Measurements from ENCODE around the gene SMAD4. TPM values are rescaled to one million over a fixed set of nuclear protein-coding genes. Genes with fewer than 3 reads are reported as not detected.

Gene SMAD4
- total RNA-seq, 1 experiment from 2014 or later = 96.7 TPM

DNA sequence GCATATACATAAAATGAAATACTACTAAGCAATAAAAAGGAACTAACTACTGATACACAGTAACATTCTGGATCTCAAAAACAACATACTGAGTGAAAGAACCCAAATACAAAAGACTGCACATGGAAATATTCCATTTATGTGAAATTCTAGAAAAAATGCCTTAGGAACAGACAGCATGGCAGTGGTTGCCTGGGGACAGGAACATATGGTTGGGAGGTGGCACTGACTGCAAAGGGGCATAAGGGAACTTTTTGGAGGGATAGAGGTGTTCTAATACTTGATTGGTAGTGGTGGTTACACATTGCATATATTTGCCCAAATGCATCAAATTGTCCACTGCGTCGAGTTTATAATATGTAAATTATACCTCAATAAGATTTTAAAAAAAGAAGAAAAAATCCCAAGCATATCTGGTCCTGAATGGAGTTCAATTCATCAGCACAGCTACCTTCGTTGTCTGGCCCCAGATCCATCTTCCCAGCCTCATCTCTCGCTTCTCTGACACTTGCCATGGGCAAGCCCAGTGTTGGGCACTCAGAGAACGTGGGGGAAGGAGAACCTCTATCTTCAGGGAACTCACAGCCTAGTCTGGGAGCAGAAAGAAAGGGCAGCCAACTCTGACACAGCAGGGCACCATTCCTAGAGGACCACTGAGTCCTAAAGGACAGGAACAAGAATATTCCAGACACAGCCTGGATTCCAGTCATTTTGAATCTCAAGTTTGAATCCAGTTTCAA is 8.6 kb upstream of the SMAD4 start:
- CTCF ChIA-PET = no interaction called here
- H3K9me3 Mint-ChIP-seq (ENCODE audit: low read depth, unreplicated experiment) = no peaks in the 10 kb centered on the region
- TF ChIP-seq, protein P1, sequence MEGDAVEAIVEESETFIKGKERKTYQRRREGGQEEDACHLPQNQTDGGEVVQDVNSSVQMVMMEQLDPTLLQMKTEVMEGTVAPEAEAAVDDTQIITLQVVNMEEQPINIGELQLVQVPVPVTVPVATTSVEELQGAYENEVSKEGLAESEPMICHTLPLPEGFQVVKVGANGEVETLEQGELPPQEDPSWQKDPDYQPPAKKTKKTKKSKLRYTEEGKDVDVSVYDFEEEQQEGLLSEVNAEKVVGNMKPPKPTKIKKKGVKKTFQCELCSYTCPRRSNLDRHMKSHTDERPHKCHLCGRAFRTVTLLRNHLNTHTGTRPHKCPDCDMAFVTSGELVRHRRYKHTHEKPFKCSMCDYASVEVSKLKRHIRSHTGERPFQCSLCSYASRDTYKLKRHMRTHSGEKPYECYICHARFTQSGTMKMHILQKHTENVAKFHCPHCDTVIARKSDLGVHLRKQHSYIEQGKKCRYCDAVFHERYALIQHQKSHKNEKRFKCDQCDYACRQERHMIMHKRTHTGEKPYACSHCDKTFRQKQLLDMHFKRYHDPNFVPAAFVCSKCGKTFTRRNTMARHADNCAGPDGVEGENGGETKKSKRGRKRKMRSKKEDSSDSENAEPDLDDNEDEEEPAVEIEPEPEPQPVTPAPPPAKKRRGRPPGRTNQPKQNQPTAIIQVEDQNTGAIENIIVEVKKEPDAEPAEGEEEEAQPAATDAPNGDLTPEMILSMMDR (IDR thresholded peaks at IDR 0.05; ENCODE audit: unreplicated experiment) = no peak
- no peak overlapping the region for H3K4me3 Mint-ChIP-seq (ENCODE audit: low read depth, unreplicated experiment)
- DNase-seq = no peak
- no peaks in the 10 kb centered on the region for H3K4me1 Mint-ChIP-seq (ENCODE audit: low read depth, unreplicated experiment)
- H3K27ac Mint-ChIP-seq (ENCODE audit: unreplicated experiment) = no peak overlapping the region
- H3K36me3 Mint-ChIP-seq (ENCODE audit: insufficient read depth, unreplicated experiment) = no peaks in the 10 kb centered on the region
- intact Hi-C loops (cut with micrococcal nuclease; ENCODE audit: unreplicated experiment) = no loop called here
- BruUV-seq (replicated peaks) = no TSS peak
- H3K27me3 Mint-ChIP-seq (ENCODE audit: unreplicated experiment) = no peaks in the 10 kb centered on the region

DNA sequence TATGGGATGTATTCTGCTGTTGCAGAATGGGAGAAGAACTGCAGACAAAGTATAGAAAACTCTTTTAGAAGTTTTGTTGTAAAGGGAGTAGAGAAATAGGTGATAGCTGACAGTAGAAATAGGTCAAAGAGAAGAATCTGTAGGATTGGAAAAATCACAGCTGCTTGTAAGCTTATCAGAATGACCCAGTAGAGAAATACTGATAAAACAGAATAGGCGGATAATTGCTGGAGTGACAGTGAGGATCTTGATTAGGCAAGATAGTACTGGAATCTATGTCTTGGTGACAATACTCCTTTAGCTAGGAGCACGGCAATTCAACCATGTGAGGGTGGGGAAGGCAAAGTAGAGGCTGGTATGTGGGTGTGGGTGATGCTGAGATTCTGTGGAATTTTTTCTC is 4.5 kb upstream of the SMAD4 start:
- CTCF ChIA-PET = no interaction called here
- Mint-ChIP-seq H3K27me3 (ENCODE audit: unreplicated experiment) (no peaks in the 10 kb centered on the region), H3K9me3 (ENCODE audit: low read depth, unreplicated experiment) (no peaks in the 10 kb centered on the region), H3K27ac (ENCODE audit: unreplicated experiment) (no peak overlapping the region), H3K4me3 (ENCODE audit: low read depth, unreplicated experiment) (no peak overlapping the region), H3K4me1 (ENCODE audit: low read depth, unreplicated experiment) (peaks cover 12% of the 10 kb centered on the region), H3K36me3 (ENCODE audit: insufficient read depth, unreplicated experiment) (peaks cover 16% of the 10 kb centered on the region)
- intact Hi-C loops (cut with micrococcal nuclease; ENCODE audit: unreplicated experiment) = loop anchor here (5.0 kb wide), 1 partner anchor 43 kb away; no protein-coding TSS in a partner anchor
- no peak for DNase-seq
- no TSS peak for BruUV-seq (replicated peaks)
- TF ChIP-seq, protein P1 (IDR thresholded peaks at IDR 0.05; ENCODE audit: unreplicated experiment) = no peak

DNA sequence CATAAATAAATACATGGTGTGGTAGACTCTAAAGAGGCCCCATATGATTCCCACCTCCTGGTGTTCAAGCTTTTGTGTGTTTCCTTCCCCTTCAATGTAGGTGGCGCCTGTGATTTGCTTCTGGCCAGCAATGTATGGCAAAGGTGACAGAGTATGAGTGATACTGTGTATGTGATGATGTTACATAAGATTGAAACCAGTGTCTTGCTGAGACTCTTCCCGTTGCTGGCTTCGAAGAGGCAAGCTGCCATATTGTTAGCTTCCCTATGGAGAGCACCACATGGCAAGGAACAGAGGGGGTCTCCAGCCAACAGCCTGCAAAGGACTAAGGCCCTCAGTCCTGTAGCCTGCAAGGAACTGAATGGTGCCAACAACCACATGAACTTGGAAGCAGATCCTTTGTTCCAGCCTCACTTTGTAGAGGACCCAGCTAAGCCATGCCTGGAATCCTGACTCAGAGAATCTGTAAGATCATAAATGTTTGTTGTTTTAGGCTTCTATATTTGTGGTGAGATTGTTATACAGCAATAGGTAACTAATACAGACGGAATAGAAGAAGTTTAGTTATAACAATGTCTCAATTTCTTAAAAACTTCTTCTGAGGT is 1.7 kb upstream of the SMAD4 start:
- peak; percentile 16 for DNase-seq
- intact Hi-C loops (cut with micrococcal nuclease; ENCODE audit: unreplicated experiment) = loop anchor here (5.0 kb wide), 1 partner anchor 46 kb away; no protein-coding TSS in a partner anchor
- Mint-ChIP-seq H3K4me1 (ENCODE audit: low read depth, unreplicated experiment) (peaks cover 23% of the 10 kb centered on the region), H3K4me3 (ENCODE audit: low read depth, unreplicated experiment) (peak overlapping the region; percentile 93), H3K27me3 (ENCODE audit: unreplicated experiment) (no peaks in the 10 kb centered on the region), H3K9me3 (ENCODE audit: low read depth, unreplicated experiment) (no peaks in the 10 kb centered on the region), H3K27ac (ENCODE audit: unreplicated experiment) (no peak overlapping the region), H3K36me3 (ENCODE audit: insufficient read depth, unreplicated experiment) (peaks cover 38% of the 10 kb centered on the region)
- no TSS peak for BruUV-seq (replicated peaks)
- TF ChIP-seq, protein P1 (IDR thresholded peaks at IDR 0.05; ENCODE audit: unreplicated experiment) = no peak
- CTCF ChIA-PET = no interaction called here

DNA sequence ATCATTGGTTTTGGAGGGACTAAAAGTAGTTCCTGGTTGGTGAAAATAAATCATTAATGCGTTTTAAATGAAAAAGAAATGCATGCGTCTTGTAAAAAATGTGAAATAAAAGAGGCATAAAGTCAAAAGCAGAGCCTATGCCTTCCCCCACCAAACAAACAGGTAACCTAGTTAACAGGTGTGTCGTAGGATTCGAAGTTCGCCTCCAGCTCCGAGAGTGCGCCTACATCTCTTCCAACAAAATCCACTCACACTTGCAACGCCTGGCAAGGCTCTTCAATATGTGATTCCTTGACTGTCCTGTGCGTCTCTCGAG is 677 bp upstream of the SMAD4 start:
- intact Hi-C loops (cut with micrococcal nuclease; ENCODE audit: unreplicated experiment) = loop anchor here (5.0 kb wide), 1 partner anchor 47 kb away; no protein-coding TSS in a partner anchor
- CTCF ChIA-PET = interaction anchor here (1.0 kb wide), 1 partner anchor 10 kb away, joined by 3 read pairs; no protein-coding TSS in a partner anchor

More for the DNA sequence above, 677 bp upstream of the SMAD4 start:
- peaks cover 26% of the 10 kb centered on the region for H3K4me1 Mint-ChIP-seq (ENCODE audit: low read depth, unreplicated experiment)
- peaks cover 43% of the 10 kb centered on the region for H3K36me3 Mint-ChIP-seq (ENCODE audit: insufficient read depth, unreplicated experiment)
- H3K27me3 Mint-ChIP-seq (ENCODE audit: unreplicated experiment) = no peaks in the 10 kb centered on the region
- no TSS peak for BruUV-seq (replicated peaks)
- TF ChIP-seq, protein P1 (IDR thresholded peaks at IDR 0.05; ENCODE audit: unreplicated experiment) = no peak
- DNase-seq = no peak
- no peaks in the 10 kb centered on the region for H3K9me3 Mint-ChIP-seq (ENCODE audit: low read depth, unreplicated experiment)
- H3K4me3 Mint-ChIP-seq (ENCODE audit: low read depth, unreplicated experiment) = peak overlapping the region; percentile 93
- peak overlapping the region; percentile 92 for H3K27ac Mint-ChIP-seq (ENCODE audit: unreplicated experiment)
